ENCODE results near the gene PCNX1. TPM values are rescaled to one million over a fixed set of nuclear protein-coding genes. Genes with fewer than 3 reads are reported as not detected.

The PCNX1 gene
- total and polyA plus RNA-seq, 9 of the 15 experiments (the other 6 are each of a cell fraction or from before 2014, with no cell fraction given), result 0.30 to 4.5 (median 2.3) TPM

- TF ChIP-seq ZBTB40 (IDR thresholded peaks at IDR 0.05) (no peak), ZBTB40 (CRISPR knock-in tag; IDR thresholded peaks at IDR 0.05) (no peak), TAF1 (IDR thresholded peaks at IDR 0.05; ENCODE audit: control insufficient read depth, extremely low read depth, insufficient read depth, low read length, severe bottlenecking) (no peak), ZNF76 (CRISPR knock-in tag; IDR thresholded peaks at IDR 0.05; ENCODE audit: borderline replicate concordance) (no peak), SIN3B (IDR thresholded peaks at IDR 0.05; ENCODE audit: low read depth) (no peak), FOXK2 (conservative IDR thresholded peaks at IDR 0.05 in 1 of 2, IDR thresholded peaks at IDR 0.05 in 1 of 2; ENCODE audit: low read depth in 2 of 2) (no peak), HMG20A (CRISPR knock-in tag; conservative IDR thresholded peaks at IDR 0.05) (no peak)
- TF ChIP-seq, protein P1, sequence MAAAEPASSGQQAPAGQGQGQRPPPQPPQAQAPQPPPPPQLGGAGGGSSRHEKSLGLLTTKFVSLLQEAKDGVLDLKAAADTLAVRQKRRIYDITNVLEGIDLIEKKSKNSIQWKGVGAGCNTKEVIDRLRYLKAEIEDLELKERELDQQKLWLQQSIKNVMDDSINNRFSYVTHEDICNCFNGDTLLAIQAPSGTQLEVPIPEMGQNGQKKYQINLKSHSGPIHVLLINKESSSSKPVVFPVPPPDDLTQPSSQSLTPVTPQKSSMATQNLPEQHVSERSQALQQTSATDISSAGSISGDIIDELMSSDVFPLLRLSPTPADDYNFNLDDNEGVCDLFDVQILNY (CRISPR knock-in tag; IDR thresholded peaks at IDR 0.05), result no peak
These were observed 115.7 kb downstream of the PCNX1 start (continued) for GRCh38 chr14:71022939-71023338.
